ENCODE measurements around the gene CUL1. TPM values are rescaled to one million over a fixed set of nuclear protein-coding genes. Genes with fewer than 3 reads are reported as not detected.
A peak's percentile ranks its signal among the peaks of the same experiment; 100 is the strongest.

The CUL1 gene
- polyA plus RNA-seq, 1 donor from 2014 or later: 77.5 TPM

DNA sequence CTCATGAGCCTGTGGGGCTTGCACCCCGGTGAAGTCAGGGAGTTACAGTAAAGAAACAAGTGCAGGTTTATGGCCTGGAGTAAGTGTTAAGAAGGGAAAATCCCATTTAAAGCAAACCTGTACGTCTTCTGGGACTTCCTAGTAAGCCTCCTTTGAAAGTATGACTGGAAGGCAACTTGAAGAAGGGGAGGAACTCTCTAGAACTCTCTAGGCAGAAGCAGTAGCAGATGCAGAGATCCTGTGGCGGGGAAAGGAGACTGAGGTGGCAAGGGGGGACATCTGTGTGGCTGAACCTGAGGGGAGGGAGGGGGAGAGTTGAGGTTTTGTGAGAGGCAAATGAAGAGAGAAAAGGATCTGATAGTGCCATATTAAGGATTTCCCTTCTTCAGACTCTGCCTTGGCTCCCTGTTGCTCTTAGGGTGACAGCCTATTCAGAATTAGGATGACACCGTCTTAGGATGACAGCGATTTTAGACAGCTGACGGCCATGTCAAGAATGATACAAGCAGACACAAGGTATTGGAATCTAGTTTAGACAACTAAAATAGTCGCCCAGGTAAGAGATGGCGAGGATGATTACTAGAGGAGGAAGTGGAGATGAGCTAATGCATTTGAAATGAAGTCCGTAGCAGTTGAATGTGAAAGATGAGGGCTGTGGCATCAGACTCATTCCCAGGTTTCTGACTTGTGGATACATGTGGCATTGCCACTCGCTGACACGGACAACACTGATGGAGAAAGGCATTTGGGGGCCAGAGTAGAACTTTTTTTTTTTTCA, 29.0 kb downstream of the CUL1 start:
- no peaks in the 10 kb centered on the region for H3K27me3 ChIP-seq (ENCODE audit: insufficient read depth, low read depth, low read length)
- no peaks in the 10 kb centered on the region for H4K20me1 ChIP-seq (ENCODE audit: insufficient read depth)
- H3K9me3 ChIP-seq (ENCODE audit: low read length): peaks cover 5% of the 10 kb centered on the region
- H3K79me2 ChIP-seq (replicated peaks; ENCODE audit: insufficient read depth, low read length): peaks cover 59% of the 10 kb centered on the region
- no peak overlapping the region for H3K4me3 ChIP-seq (ENCODE audit: low read length)
- H3K9me2 ChIP-seq (ENCODE audit: insufficient read depth, low read length): no peaks in the 10 kb centered on the region
- H3K27ac ChIP-seq (ENCODE audit: low read length): no peak overlapping the region
- no peaks in the 10 kb centered on the region for H3F3A ChIP-seq (ENCODE audit: insufficient read depth, low read length, poor library complexity, severe bottlenecking)
- no peak overlapping the region for H3K9ac ChIP-seq (ENCODE audit: low read length)
- TF ChIP-seq POLR2AphosphoS5 (IDR thresholded peaks at IDR 0.05) (no peak), REST (IDR thresholded peaks at IDR 0.05; ENCODE audit: borderline replicate concordance) (no peak), EP300 (conservative IDR thresholded peaks at IDR 0.05; ENCODE audit: poor library complexity, severe bottlenecking) (peak; percentile 66), CTCF (IDR thresholded peaks at IDR 0.05; ENCODE audit: poor library complexity, severe bottlenecking) (no peak)
- H3K4me2 ChIP-seq (ENCODE audit: low read length): no peak overlapping the region
- H3K36me3 ChIP-seq (ENCODE audit: insufficient read depth, low read length): peaks cover 6% of the 10 kb centered on the region
- H2AFZ ChIP-seq (ENCODE audit: low read depth, low read length): no peak overlapping the region

DNA sequence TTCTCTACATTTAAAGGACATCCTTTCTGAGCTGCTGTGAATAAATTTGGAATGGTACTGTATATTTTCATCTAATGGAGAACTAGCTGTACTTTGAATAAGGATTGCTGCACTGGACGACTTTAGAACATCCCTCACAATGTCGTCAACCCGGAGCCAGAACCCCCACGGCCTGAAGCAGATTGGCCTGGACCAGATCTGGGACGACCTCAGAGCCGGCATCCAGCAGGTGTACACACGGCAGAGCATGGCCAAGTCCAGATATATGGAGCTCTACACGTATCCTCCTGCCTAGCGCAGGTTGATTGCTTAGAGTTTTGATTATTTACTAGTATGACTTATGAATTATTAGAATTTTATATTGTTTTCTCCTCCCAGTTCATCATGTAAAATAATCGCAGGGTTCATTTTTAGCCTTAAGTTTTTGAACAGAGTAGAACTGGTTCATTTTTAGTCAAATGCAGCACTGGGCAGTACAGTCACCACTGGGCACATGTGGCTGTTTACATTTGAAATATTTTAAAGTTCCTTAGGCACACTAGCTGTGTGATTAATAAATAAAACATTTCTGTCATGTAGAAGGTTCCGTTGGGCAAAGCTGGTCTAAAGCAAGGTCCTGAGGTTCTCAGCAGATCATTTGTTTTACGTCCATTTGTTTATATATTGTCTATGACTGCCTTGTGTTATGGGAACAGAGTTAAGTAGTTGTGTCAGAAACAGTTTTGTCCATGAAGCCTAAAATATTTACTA, 31.5 kb downstream of the CUL1 start:
- Histone ChIP-seq H3K9ac (ENCODE audit: low read length) (no peak overlapping the region), H3F3A (ENCODE audit: insufficient read depth, low read length, poor library complexity, severe bottlenecking) (no peaks in the 10 kb centered on the region), H3K4me2 (ENCODE audit: low read length) (no peak overlapping the region), H3K79me2 (replicated peaks; ENCODE audit: insufficient read depth, low read length) (peaks cover 46% of the 10 kb centered on the region), H2AFZ (ENCODE audit: low read depth, low read length) (no peak overlapping the region), H4K20me1 (ENCODE audit: insufficient read depth) (no peaks in the 10 kb centered on the region), H3K36me3 (ENCODE audit: insufficient read depth, low read length) (peaks cover 6% of the 10 kb centered on the region), H3K9me2 (ENCODE audit: insufficient read depth, low read length) (no peaks in the 10 kb centered on the region), H3K27ac (ENCODE audit: low read length) (no peak overlapping the region), H3K27me3 (ENCODE audit: insufficient read depth, low read depth, low read length) (no peaks in the 10 kb centered on the region), H3K4me3 (ENCODE audit: low read length) (no peak overlapping the region), H3K9me3 (ENCODE audit: low read length) (no peaks in the 10 kb centered on the region)
- TF ChIP-seq REST (IDR thresholded peaks at IDR 0.05; ENCODE audit: borderline replicate concordance): no peak
- no peak for TF ChIP-seq EP300 (conservative IDR thresholded peaks at IDR 0.05; ENCODE audit: poor library complexity, severe bottlenecking)
- no peak for TF ChIP-seq SMC3 (conservative IDR thresholded peaks at IDR 0.05; ENCODE audit: poor library complexity)
- TF ChIP-seq CTCF (IDR thresholded peaks at IDR 0.05; ENCODE audit: poor library complexity, severe bottlenecking): no peak
